Esophagus muscularis mucosa (tissue), 4 donors: ENCODE results near the gene SPRED2. TPM values are rescaled to one million over a fixed set of nuclear protein-coding genes. Genes with fewer than 3 reads are reported as not detected.

ENCODE experiments used
- DNase-seq: peaks from one replicate; pipeline ENCODE4 v3.0.0-alpha.2; 2017; ENCODE audit errors: extremely low spot score
- H3K27ac ChIP-seq, 4 donors: fragments of 200-600 bp; sonication (generic); replicated peaks in 1 of 4; 1 replicate in 3 of 4; 2 replicates in 1 of 4; pipeline ENCODE4 v1.5.1; 2016 to 2019; ENCODE audit warnings: mild to moderate bottlenecking in 1 of 4
- H3K27me3 ChIP-seq, 4 donors: fragments of 200-600 bp; sonication (generic); one replicate each; pipeline versions ENCODE4 v1.5.1 to v1.6.0; 2016 to 2019
- H3K36me3 ChIP-seq, 4 donors: fragments of 200-600 bp; sonication (generic); one replicate each; pipeline ENCODE4 v1.5.1; 2016 to 2019
- H3K4me1 ChIP-seq, 4 donors: fragments of 200-600 bp; sonication (generic); one replicate each; pipeline ENCODE4 v1.5.1; 2016 to 2019
- H3K4me3 ChIP-seq, 4 donors: fragments of 200-600 bp; sonication (generic); 1 replicate in 2 of 4; 2 replicates in 2 of 4; pipeline ENCODE4 v1.5.1; 2016 to 2019; ENCODE audit warnings: mild to moderate bottlenecking in 4 of 4, moderate library complexity in 1 of 4
- H3K9me3 ChIP-seq, 4 donors: fragments of 200-600 bp; sonication (generic); 1 replicate in 3 of 4; 2 replicates in 1 of 4; pipeline ENCODE4 v1.5.1; 2016 to 2019
- CTCF ChIP-seq, 3 experiments: fragments of 200-600 bp in 2 of 3; fragments of 450-650 bp in 1 of 3; sonication (generic) in 2 of 3; IDR thresholded peaks; one replicate each; pipeline ENCODE4 v1.5.1; 2017 to 2019; ENCODE audit warnings: antibody characterized with exemption in 3 of 3, mild to moderate bottlenecking in 2 of 3, moderate library complexity in 1 of 3
- EP300 ChIP-seq: sonication (generic); formaldehyde crosslinking; IDR thresholded peaks from one replicate; pipeline ENCODE4 v1.6.1; 2017; ENCODE audit warnings: antibody characterized with exemption
- POLR2A ChIP-seq: fragments of 450-650 bp; IDR thresholded peaks from one replicate; pipeline ENCODE4 v1.6.1; 2017; ENCODE audit warnings: antibody characterized with exemption, moderate library complexity, mild to moderate bottlenecking, low read depth
- POLR2AphosphoS5 ChIP-seq, 2 donors: sonication (generic); formaldehyde crosslinking; IDR thresholded peaks; one replicate each; pipeline ENCODE4 v1.6.1; 2017; ENCODE audit warnings: antibody characterized with exemption in 2 of 2
- WGBS: methylation state at CpG from one replicate; pipeline ENCODE4 v1.1.5; 2018; 5-methylcytosine and 5-hydroxymethylcytosine counted together
- intact Hi-C: fragments of 100-400 bp; cut with DNase I; formaldehyde crosslinking; loops from one replicate; pipeline ENCODE4 v1.15.1; 2023
- total RNA-seq, 4 donors: library from RNA; depleted of rRNA; stranded (reverse); fragments of >200 nt; gene quantifications; one replicate each; pipeline versions ENCODE4 v1.1.0 to v1.2.1, GENCODE V29; 2016

The SPRED2 gene
- total RNA-seq, 4 donors from 2014 or later, result 17.4 to 25.6 (median 18.7) TPM

- TF ChIP-seq POLR2A (no peak), POLR2AphosphoS5 (IDR thresholded peaks at IDR 0.05) (no peak), CTCF (IDR thresholded peaks at IDR 0.05) (no peak), EP300 (no peak)
- H3K27me3 ChIP-seq, result no peaks in the 10 kb centered on the region
- H3K27ac ChIP-seq, result peak overlapping the region in 1 of 4 donors; percentile 29
- WGBS, result 89% methylated on average over 3 of the region's 3 CpGs
- H3K4me3 ChIP-seq, result no peak overlapping the region
- DNase-seq, result no peak
- no peaks in the 10 kb centered on the region for H3K36me3 ChIP-seq
- H3K4me1 ChIP-seq, result peaks cover 26 to 45% (median 36%) of the 10 kb centered on the region in 4 donors
- intact Hi-C loops, result loop anchor here (10.0 kb wide), 1 partner anchor 166 kb away; no protein-coding TSS in a partner anchor
- no peaks in the 10 kb centered on the region for H3K9me3 ChIP-seq
Observed at GRCh38 chr2:65388596-65389390, 43.6 kb downstream of the SPRED2 start.

- WGBS, result 90% methylated on average over 15 of the region's 16 CpGs
- no peak for DNase-seq
- intact Hi-C loops, result loop anchor here (10.0 kb wide), 1 partner anchor 167 kb away; no protein-coding TSS in a partner anchor
- Histone ChIP-seq H3K36me3 (no peaks in the 10 kb centered on the region), H3K9me3 (no peaks in the 10 kb centered on the region), H3K27ac (no peak overlapping the region), H3K4me1 (peaks cover 29 to 51% (median 43%) of the 10 kb centered on the region in 4 donors), H3K4me3 (no peak overlapping the region), H3K27me3 (no peaks in the 10 kb centered on the region)
- TF ChIP-seq EP300, result no peak
- no peak for TF ChIP-seq POLR2AphosphoS5 (IDR thresholded peaks at IDR 0.05)
- TF ChIP-seq CTCF (IDR thresholded peaks at IDR 0.05), result no peak
- TF ChIP-seq POLR2A, result no peak
Observed at GRCh38 chr2:65388051-65388531, 44.3 kb downstream of the SPRED2 start.

- 94% methylated on average over 4 of the region's 4 CpGs for WGBS
- H3K27ac ChIP-seq, result no peak overlapping the region
- intact Hi-C loops, result loop anchor here (10.0 kb wide), 1 partner anchor 168 kb away; no protein-coding TSS in a partner anchor
- no peaks in the 10 kb centered on the region for H3K9me3 ChIP-seq
- no peaks in the 10 kb centered on the region for H3K27me3 ChIP-seq
- DNase-seq, result no peak
- H3K4me3 ChIP-seq, result no peak overlapping the region
- no peaks in the 10 kb centered on the region for H3K36me3 ChIP-seq
- peaks cover 36 to 56% (median 52%) of the 10 kb centered on the region in 4 donors for H3K4me1 ChIP-seq
- no peak for TF ChIP-seq POLR2A
- no peak for TF ChIP-seq EP300
- no peak for TF ChIP-seq POLR2AphosphoS5 (IDR thresholded peaks at IDR 0.05)
- TF ChIP-seq CTCF (IDR thresholded peaks at IDR 0.05), result no peak
Observed at GRCh38 chr2:65386989-65387388, 45.4 kb downstream of the SPRED2 start.

GRCh38 chr2:65386344-65386743 lies 46.1 kb downstream of the SPRED2 start:
- intact Hi-C loops, result loop anchor here (10.0 kb wide), 1 partner anchor 168 kb away; no protein-coding TSS in a partner anchor
- no peaks in the 10 kb centered on the region for H3K9me3 ChIP-seq
- WGBS, result 92% methylated on average over 3 of the region's 3 CpGs
- H3K27me3 ChIP-seq, result no peaks in the 10 kb centered on the region
- H3K36me3 ChIP-seq, result no peaks in the 10 kb centered on the region
- DNase-seq, result no peak
- no peak overlapping the region for H3K27ac ChIP-seq
- no peak for TF ChIP-seq POLR2A
- TF ChIP-seq EP300, result no peak
- no peak for TF ChIP-seq CTCF (IDR thresholded peaks at IDR 0.05)
- no peak for TF ChIP-seq POLR2AphosphoS5 (IDR thresholded peaks at IDR 0.05)
- H3K4me1 ChIP-seq, result peaks cover 40 to 62% (median 57%) of the 10 kb centered on the region in 4 donors
- H3K4me3 ChIP-seq, result no peak overlapping the region
